ENCODE measurements around the gene DSP. TPM values are rescaled to one million over a fixed set of nuclear protein-coding genes. Genes with fewer than 3 reads are reported as not detected.

The DSP gene
- total RNA-seq, 1 donor from 2014 or later: 38.7 TPM

GRCh38 chr6:7587631-7588100, 46.2 kb downstream of the DSP start:
- Histone ChIP-seq H3K9me3 (ENCODE audit: low read depth) (no peaks in the 10 kb centered on the region), H3K4me3 (no peak overlapping the region), H3K36me3 (no peaks in the 10 kb centered on the region), H2AFZ (replicated peaks) (no peak overlapping the region), H3K4me1 (peaks cover 15% of the 10 kb centered on the region), H3K27ac (no peak overlapping the region), H3K79me2 (ENCODE audit: low read depth) (peaks cover 26% of the 10 kb centered on the region), H4K20me1 (ENCODE audit: low read depth) (peaks cover 24% of the 10 kb centered on the region), H3K27me3 (no peaks in the 10 kb centered on the region), H3K9ac (no peak overlapping the region), H3F3A (ENCODE audit: low read depth) (no peaks in the 10 kb centered on the region), H3K4me2 (no peak overlapping the region)
- no peak overlapping the region for H3K4me3 Mint-ChIP-seq
- no peak overlapping the region for H3K27ac Mint-ChIP-seq
- no peak for TF ChIP-seq EZH2 (IDR thresholded peaks at IDR 0.05)
- TF ChIP-seq CTCF (IDR thresholded peaks at IDR 0.05): no peak
- no peak for TF ChIP-seq EZH2phosphoT487 (IDR thresholded peaks at IDR 0.05)
- H3K9me3 Mint-ChIP-seq: no peaks in the 10 kb centered on the region
- H3K27me3 Mint-ChIP-seq (ENCODE audit: insufficient read depth, low read depth): peaks cover 7% of the 10 kb centered on the region
- DNase-seq (ENCODE audit: low spot score): no peak
- H3K36me3 Mint-ChIP-seq: peaks cover 14% of the 10 kb centered on the region
- peaks cover 23% of the 10 kb centered on the region for H3K4me1 Mint-ChIP-seq

GRCh38 chr6:7588506-7588905, 47.0 kb downstream of the DSP start:
- no peak overlapping the region for H3K9ac ChIP-seq
- H3K4me3 Mint-ChIP-seq: no peak overlapping the region
- H4K20me1 ChIP-seq (ENCODE audit: low read depth): peaks cover 31% of the 10 kb centered on the region
- H3K79me2 ChIP-seq (ENCODE audit: low read depth): peaks cover 34% of the 10 kb centered on the region
- DNase-seq (ENCODE audit: low spot score): no peak
- H3K4me2 ChIP-seq: no peak overlapping the region
- no peak for TF ChIP-seq EZH2phosphoT487 (IDR thresholded peaks at IDR 0.05)
- no peak for TF ChIP-seq EZH2 (IDR thresholded peaks at IDR 0.05)
- no peak for TF ChIP-seq CTCF (IDR thresholded peaks at IDR 0.05)
- no peak overlapping the region for H3K27ac Mint-ChIP-seq
- H3K36me3 Mint-ChIP-seq: peaks cover 11% of the 10 kb centered on the region
- H2AFZ ChIP-seq (replicated peaks): no peak overlapping the region
- peaks cover 23% of the 10 kb centered on the region for H3K4me1 Mint-ChIP-seq
- peaks cover 15% of the 10 kb centered on the region for H3K4me1 ChIP-seq
- no peaks in the 10 kb centered on the region for H3K9me3 ChIP-seq (ENCODE audit: low read depth)
- H3K36me3 ChIP-seq: no peaks in the 10 kb centered on the region
- H3K4me3 ChIP-seq: no peak overlapping the region
- no peaks in the 10 kb centered on the region for H3K9me3 Mint-ChIP-seq
- peaks cover 4% of the 10 kb centered on the region for H3K27me3 Mint-ChIP-seq (ENCODE audit: insufficient read depth, low read depth)
- H3F3A ChIP-seq (ENCODE audit: low read depth): no peaks in the 10 kb centered on the region
- no peaks in the 10 kb centered on the region for H3K27me3 ChIP-seq
- no peak overlapping the region for H3K27ac ChIP-seq

- peaks cover under 1% of the 10 kb centered on the region for H3K36me3 ChIP-seq
- no peak overlapping the region for H3K27ac ChIP-seq
- no peak overlapping the region for H2AFZ ChIP-seq (replicated peaks)
- no peak overlapping the region for H3K4me3 ChIP-seq
- peak overlapping the region; percentile 99 for H3K4me3 Mint-ChIP-seq
- H3K36me3 Mint-ChIP-seq: peaks cover 9% of the 10 kb centered on the region
- H3K4me1 Mint-ChIP-seq: peaks cover 23% of the 10 kb centered on the region
- H3K79me2 ChIP-seq (ENCODE audit: low read depth): peaks cover 41% of the 10 kb centered on the region
- TF ChIP-seq EZH2phosphoT487 (IDR thresholded peaks at IDR 0.05) (no peak), CTCF (IDR thresholded peaks at IDR 0.05) (no peak), EZH2 (IDR thresholded peaks at IDR 0.05) (no peak)
- no peak overlapping the region for H3K27ac Mint-ChIP-seq
- no peak overlapping the region for H3K9ac ChIP-seq
- H3K27me3 ChIP-seq: no peaks in the 10 kb centered on the region
- no peaks in the 10 kb centered on the region for H3F3A ChIP-seq (ENCODE audit: low read depth)
- DNase-seq (ENCODE audit: low spot score): no peak
- no peaks in the 10 kb centered on the region for H3K9me3 Mint-ChIP-seq
- H3K9me3 ChIP-seq (ENCODE audit: low read depth): no peaks in the 10 kb centered on the region
- H3K4me2 ChIP-seq: peak overlapping the region; percentile 82
- peaks cover 3% of the 10 kb centered on the region for H3K27me3 Mint-ChIP-seq (ENCODE audit: insufficient read depth, low read depth)
- peaks cover 15% of the 10 kb centered on the region for H3K4me1 ChIP-seq
- H4K20me1 ChIP-seq (ENCODE audit: low read depth): peaks cover 31% of the 10 kb centered on the region
Measured at GRCh38 chr6:7589221-7589620, 47.8 kb downstream of the DSP start.

Data from neural progenitor cell (in vitro differentiated cells).